Naive thymus-derived CD8-positive, alpha-beta T cell (primary cell): Measurements from ENCODE around the gene ADAMTS6. TPM values are rescaled to one million over a fixed set of nuclear protein-coding genes. Genes with fewer than 3 reads are reported as not detected.

ENCODE experiments used
- ATAC-seq, 2 donors: fragments of 150-1000 bp; cut with Tn5 transposase in 1 of 2; sonication (Bioruptor Pico), chemical (Tn5 transposase) in 1 of 2; 1 replicate in 1 of 2; 2 replicates in 1 of 2; pipeline ENCODE4 v1.10.0; 2021; ENCODE audit warnings: mild to moderate bottlenecking in 2 of 2, moderate library complexity in 2 of 2
- POLR2A ChIA-PET: fragments of 350-600 bp; sonication (Branson Sonifier 250); formaldehyde crosslinking; loops from one replicate; lab custom pipeline; 2021; ENCODE audit warnings: antibody characterized with exemption; lab: Charles Lee
- DNase-seq, 10 donors: peaks; one replicate each; pipeline versions ENCODE4 v3.0.0 to v3.0.0-alpha.2; 2020 to 2022
- H3K27ac Mint-ChIP-seq, 10 donors: one replicate each; pipeline ENCODE4 v1.8.0; 2020 to 2022; ENCODE audit warnings: mild to moderate bottlenecking in 10 of 10, mixed read lengths in 10 of 10, moderate library complexity in 4 of 10, inconsistent platforms in 1 of 10
- H3K27me3 Mint-ChIP-seq, 5 donors: one replicate each; pipeline ENCODE4 v1.8.0; 2021 to 2022; ENCODE audit warnings: mixed read lengths in 5 of 5
- H3K36me3 Mint-ChIP-seq, 3 donors: one replicate each; pipeline ENCODE4 v1.8.0; 2020 to 2022; ENCODE audit warnings: mixed read lengths in 3 of 3, mild to moderate bottlenecking in 2 of 3, inconsistent platforms in 1 of 3
- H3K4me1 Mint-ChIP-seq, 4 donors: one replicate each; pipeline ENCODE4 v1.8.0; 2021 to 2022; ENCODE audit warnings: mixed read lengths in 4 of 4
- H3K4me3 Mint-ChIP-seq, 10 donors: one replicate each; pipeline ENCODE4 v1.8.0; 2020 to 2022; ENCODE audit warnings: mild to moderate bottlenecking in 10 of 10, mixed read lengths in 10 of 10, moderate library complexity in 6 of 10, inconsistent platforms in 1 of 10
- H3K9me3 Mint-ChIP-seq, 9 donors: one replicate each; pipeline ENCODE4 v1.8.0; 2020 to 2022; ENCODE audit warnings: mixed read lengths in 9 of 9, mild to moderate bottlenecking in 3 of 9, inconsistent platforms in 1 of 9, moderate library complexity in 1 of 9
- polyA plus RNA-seq, 3 donors: library from polyadenylated mRNA; unstranded; fragments of 300-500 nt; fragmentation: Illumina TruSeq; gene quantifications; one replicate each; pipeline ENCODE4 v1.2.3, GENCODE V29; 2021
- total RNA-seq, 8 experiments: library from RNA in 2 of 8; stranded (reverse) in 2 of 8; gene quantifications; one replicate each; pipeline ENCODE4 v1.2.3 and lab custom pipeline; 2021 to 2026

ADAMTS6 gene
- total and polyA plus RNA-seq, 5 experiments from 2014 or later = 0.25 to 9.6 (median 0.66) TPM

- peaks cover 0 to 10% (median 0%) of the 10 kb centered on the region in 9 donors for H3K9me3 Mint-ChIP-seq
- no peak for DNase-seq
- ATAC-seq = no peak
- H3K27me3 Mint-ChIP-seq = peaks cover 0 to 3% (median 0%) of the 10 kb centered on the region in 5 donors
- H3K27ac Mint-ChIP-seq = peak overlapping the region in 1 of 10 donors; percentile 37
- H3K36me3 Mint-ChIP-seq = no peaks in the 10 kb centered on the region
- POLR2A ChIA-PET = no interaction called here
- H3K4me1 Mint-ChIP-seq = no peaks in the 10 kb centered on the region
- H3K4me3 Mint-ChIP-seq = no peak overlapping the region
Observed at GRCh38 chr5:65142016-65142415, 339.7 kb downstream of the ADAMTS6 start.

- no peaks in the 10 kb centered on the region for H3K4me1 Mint-ChIP-seq
- H3K9me3 Mint-ChIP-seq = peaks cover 0 to 10% (median 0%) of the 10 kb centered on the region in 9 donors
- no peaks in the 10 kb centered on the region for H3K36me3 Mint-ChIP-seq
- no peak for ATAC-seq
- H3K27me3 Mint-ChIP-seq = peaks cover 0 to 3% (median 0%) of the 10 kb centered on the region in 5 donors
- no peak overlapping the region for H3K27ac Mint-ChIP-seq
- no peak overlapping the region for H3K4me3 Mint-ChIP-seq
- no peak for DNase-seq
- POLR2A ChIA-PET = no interaction called here
Observed at GRCh38 chr5:65141493-65141892, 340.2 kb downstream of the ADAMTS6 start.

GRCh38 chr5:65137631-65138030 lies 344.1 kb downstream of the ADAMTS6 start:
- no peak overlapping the region for H3K27ac Mint-ChIP-seq
- POLR2A ChIA-PET = no interaction called here

GRCh38 chr5:65133477-65134110 lies 348.1 kb downstream of the ADAMTS6 start:
- ATAC-seq (no peak), DNase-seq (no peak)
- POLR2A ChIA-PET = no interaction called here
- Mint-ChIP-seq H3K27ac (peak overlapping the region in 1 of 10 donors; percentile 48), H3K4me3 (no peak overlapping the region), H3K36me3 (no peaks in the 10 kb centered on the region), H3K4me1 (peaks cover 0 to 2% (median 0%) of the 10 kb centered on the region in 4 donors), H3K27me3 (no peaks in the 10 kb centered on the region), H3K9me3 (no peaks in the 10 kb centered on the region)

More at GRCh38 chr5:65137631-65138030, 344.1 kb downstream of the ADAMTS6 start:
- DNase-seq (no peak), ATAC-seq (no peak)
- Mint-ChIP-seq H3K4me3 (no peak overlapping the region), H3K9me3 (peaks cover 0 to 10% (median 0%) of the 10 kb centered on the region in 9 donors), H3K36me3 (no peaks in the 10 kb centered on the region), H3K27me3 (peaks cover 0 to 3% (median 0%) of the 10 kb centered on the region in 5 donors), H3K4me1 (peaks cover 0 to 2% (median 0%) of the 10 kb centered on the region in 4 donors)

GRCh38 chr5:65132386-65132785 lies 349.3 kb downstream of the ADAMTS6 start:
- H3K4me3 Mint-ChIP-seq = no peak overlapping the region
- H3K4me1 Mint-ChIP-seq = peaks cover 0 to 2% (median 0%) of the 10 kb centered on the region in 4 donors

GRCh38 chr5:65128226-65128625 lies 353.5 kb downstream of the ADAMTS6 start:
- DNase-seq (no peak), ATAC-seq (no peak)
- Mint-ChIP-seq H3K4me3 (no peak overlapping the region), H3K27ac (no peak overlapping the region), H3K27me3 (no peaks in the 10 kb centered on the region), H3K36me3 (no peaks in the 10 kb centered on the region), H3K4me1 (no peaks in the 10 kb centered on the region), H3K9me3 (no peaks in the 10 kb centered on the region)
- POLR2A ChIA-PET = no interaction called here

More at GRCh38 chr5:65132386-65132785, 349.3 kb downstream of the ADAMTS6 start:
- DNase-seq (no peak), ATAC-seq (no peak)
- H3K27me3 Mint-ChIP-seq = no peaks in the 10 kb centered on the region
- no peaks in the 10 kb centered on the region for H3K9me3 Mint-ChIP-seq
- POLR2A ChIA-PET = no interaction called here
- H3K36me3 Mint-ChIP-seq = no peaks in the 10 kb centered on the region
- no peak overlapping the region for H3K27ac Mint-ChIP-seq

GRCh38 chr5:65127161-65127901 lies 354.4 kb downstream of the ADAMTS6 start:
- H3K27me3 Mint-ChIP-seq = no peaks in the 10 kb centered on the region
- no peak overlapping the region for H3K4me3 Mint-ChIP-seq
- peak overlapping the region in 1 of 10 donors; percentile 39 for H3K27ac Mint-ChIP-seq
- POLR2A ChIA-PET = no interaction called here
- H3K9me3 Mint-ChIP-seq = no peaks in the 10 kb centered on the region
- H3K4me1 Mint-ChIP-seq = no peaks in the 10 kb centered on the region
- DNase-seq (no peak), ATAC-seq (no peak)
- H3K36me3 Mint-ChIP-seq = no peaks in the 10 kb centered on the region

- no peak for ATAC-seq
Observed at GRCh38 chr5:65126542-65127069, 355.1 kb downstream of the ADAMTS6 start.

GRCh38 chr5:65125591-65126541 lies 355.9 kb downstream of the ADAMTS6 start:
- H3K4me1 Mint-ChIP-seq = no peaks in the 10 kb centered on the region
- no peak for ATAC-seq
- no peaks in the 10 kb centered on the region for H3K9me3 Mint-ChIP-seq
- no peak overlapping the region for H3K27ac Mint-ChIP-seq
- POLR2A ChIA-PET = no interaction called here
- no peak overlapping the region for H3K4me3 Mint-ChIP-seq
- no peaks in the 10 kb centered on the region for H3K36me3 Mint-ChIP-seq
- H3K27me3 Mint-ChIP-seq = no peaks in the 10 kb centered on the region
- no peak for DNase-seq

More at GRCh38 chr5:65126542-65127069, 355.1 kb downstream of the ADAMTS6 start:
- Mint-ChIP-seq H3K27me3 (no peaks in the 10 kb centered on the region), H3K36me3 (no peaks in the 10 kb centered on the region), H3K27ac (no peak overlapping the region), H3K4me1 (no peaks in the 10 kb centered on the region), H3K4me3 (no peak overlapping the region), H3K9me3 (no peaks in the 10 kb centered on the region)
- no peak for DNase-seq
- POLR2A ChIA-PET = no interaction called here

GRCh38 chr5:65121880-65122436 lies 359.8 kb downstream of the ADAMTS6 start:
- Mint-ChIP-seq H3K4me1 (no peaks in the 10 kb centered on the region), H3K9me3 (peaks cover 4 to 15% (median 8%) of the 10 kb centered on the region in 9 donors), H3K27me3 (no peaks in the 10 kb centered on the region), H3K4me3 (no peak overlapping the region), H3K27ac (no peak overlapping the region), H3K36me3 (peaks cover 0 to 10% (median 7%) of the 10 kb centered on the region in 3 donors)
- no peak for DNase-seq
- POLR2A ChIA-PET = no interaction called here
- no peak for ATAC-seq

GRCh38 chr5:65120371-65120967 lies 361.3 kb downstream of the ADAMTS6 start:
- DNase-seq (no peak), ATAC-seq (no peak)
- Mint-ChIP-seq H3K4me1 (no peaks in the 10 kb centered on the region), H3K4me3 (no peak overlapping the region), H3K9me3 (peaks cover 4 to 15% (median 8%) of the 10 kb centered on the region in 9 donors), H3K36me3 (peaks cover 0 to 10% (median 7%) of the 10 kb centered on the region in 3 donors), H3K27me3 (no peaks in the 10 kb centered on the region), H3K27ac (no peak overlapping the region)
- POLR2A ChIA-PET = no interaction called here

- H3K4me3 Mint-ChIP-seq = no peak overlapping the region
- ATAC-seq (no peak), DNase-seq (no peak)
- H3K9me3 Mint-ChIP-seq = peaks cover 4 to 15% (median 8%) of the 10 kb centered on the region in 9 donors
- peaks cover 0 to 10% (median 7%) of the 10 kb centered on the region in 3 donors for H3K36me3 Mint-ChIP-seq
- POLR2A ChIA-PET = no interaction called here
- no peaks in the 10 kb centered on the region for H3K27me3 Mint-ChIP-seq
- no peaks in the 10 kb centered on the region for H3K4me1 Mint-ChIP-seq
- H3K27ac Mint-ChIP-seq = no peak overlapping the region
Observed at GRCh38 chr5:65117525-65117924, 364.2 kb downstream of the ADAMTS6 start.
